ENCODE data around the gene TCF15. TPM values are rescaled to one million over a fixed set of nuclear protein-coding genes. Genes with fewer than 3 reads are reported as not detected.

Gene TCF15
- total RNA-seq, 4 donors from 2014 or later = 0.30 to 4.5 (median 1.1) TPM; not detected in 1

Other genes with a start within 250 kb of the TCF15 start
- 10 to 100 TPM in 1 of 4 donors, 1 to 10 TPM in 3; 4.5 to 10.5 (median 5.9) TPM for gene TRIB3, start 229.5 kb downstream of the TCF15 start, total RNA-seq
- gene RBCK1, start 202.0 kb downstream of the TCF15 start, total RNA-seq = 100 to 1,000 TPM in 3 of 4 donors, 10 to 100 TPM in 1; 93.5 to 149 (median 118) TPM
- 10 to 100 TPM; 38.5 to 52.0 (median 44.3) TPM for gene TBC1D20, start 147.8 kb downstream of the TCF15 start, total RNA-seq
- gene CSNK2A1, start 66.5 kb downstream of the TCF15 start, total RNA-seq = 10 to 100 TPM; 60.7 to 73.0 (median 64.1) TPM
- gene SRXN1, start 42.9 kb upstream of the TCF15 start, total RNA-seq = 10 to 100 TPM; 15.1 to 31.8 (median 19.5) TPM
- not detected for gene SCRT2, start 65.5 kb upstream of the TCF15 start, total RNA-seq
- gene SLC52A3, start 158.2 kb upstream of the TCF15 start, total RNA-seq = 10 to 100 TPM in 1 of 4 donors, 1 to 10 TPM in 2, under 1 TPM in 1; 0.42 to 13.2 (median 2.4) TPM
- gene FAM110A, start 223.4 kb upstream of the TCF15 start, total RNA-seq = 1 to 10 TPM; 2.8 to 6.9 (median 4.7) TPM